GM12864 (cell line): ENCODE results near the gene PRICKLE2.

ENCODE experiments used
- DNase-seq: peaks from one replicate; pipeline ENCODE4 v3.0.0-alpha.2; 2011; ENCODE audit warnings: low read depth
- H3K4me3 ChIP-seq: 2 replicates; pipeline ENCODE4 v1.5.1; 2011; ENCODE audit warnings: mild to moderate bottlenecking, low read depth, low read length, control low read depth
- CTCF ChIP-seq: IDR thresholded peaks from 2 replicates; pipeline ENCODE4 v1.5.1; 2011; ENCODE audit warnings: low read depth, mild to moderate bottlenecking, moderate library complexity, low read length, control low read depth, inconsistent platforms; ENCODE audit errors: missing control alignments

The PRICKLE2 gene

GRCh38 chr3:64215103-64215502 lies 10.2 kb downstream of the PRICKLE2 start:
- TF ChIP-seq CTCF, result no peak
- H3K4me3 ChIP-seq, result no peak overlapping the region
- DNase-seq, result no peak

- no peak for DNase-seq
- no peak overlapping the region for H3K4me3 ChIP-seq
- no peak for TF ChIP-seq CTCF
These were observed 10.8 kb downstream of the PRICKLE2 start for GRCh38 chr3:64214381-64215018.

- DNase-seq, result no peak
- TF ChIP-seq CTCF, result no peak
- H3K4me3 ChIP-seq, result no peak overlapping the region
These were observed 11.3 kb downstream of the PRICKLE2 start for GRCh38 chr3:64213962-64214379.

- no peak for DNase-seq
These were observed 11.9 kb downstream of the PRICKLE2 start for GRCh38 chr3:64213224-64213878.

GRCh38 chr3:64209866-64210621 lies 15.2 kb downstream of the PRICKLE2 start:
- no peak for TF ChIP-seq CTCF
- no peak for DNase-seq

More at GRCh38 chr3:64213224-64213878, 11.9 kb downstream of the PRICKLE2 start:
- TF ChIP-seq CTCF, result no peak
- H3K4me3 ChIP-seq, result no peak overlapping the region

GRCh38 chr3:64207289-64208080 lies 17.8 kb downstream of the PRICKLE2 start:
- H3K4me3 ChIP-seq, result no peak overlapping the region
- TF ChIP-seq CTCF, result no peak
- no peak for DNase-seq

More at GRCh38 chr3:64209866-64210621, 15.2 kb downstream of the PRICKLE2 start:
- no peak overlapping the region for H3K4me3 ChIP-seq
